HepG2 (cell line): ENCODE data around the gene RPL38. TPM values are rescaled to one million over a fixed set of nuclear protein-coding genes. Genes with fewer than 3 reads are reported as not detected.

Experiments used
- ATAC-seq: fragments of 200-7000 bp; cut with Tn5 transposase; 3 replicates; pipeline ENCODE4 v1.9.1; 2020; ENCODE audit warnings: mild to moderate bottlenecking, moderate library complexity
- BruUV-seq: library from RNA; stranded (reverse); fragments of 400-500 nt; replicated peaks from 2 replicates; lab custom pipeline; 2021; lab: Mats Ljungman, UMichigan
- CTCF ChIA-PET: fragments of 300-600 bp; formaldehyde crosslinking; extraction: SDS; loops from one replicate; lab custom pipeline; 2021; ENCODE audit warnings: low total read pairs, inconsistent platforms, low intra/inter-chr PET ratio; lab: Yijun Ruan, JAX
- POLR2A ChIA-PET: fragments of 350-600 bp; sonication (Branson Sonifier 250); formaldehyde crosslinking; loops from one replicate; lab custom pipeline; 2020; ENCODE audit warnings: antibody characterized with exemption, inconsistent platforms; lab: Yijun Ruan, JAX
- DNase-seq: peaks from one replicate; pipeline ENCODE4 v3.0.0-alpha.2; 2015; ENCODE audit warnings: low spot score
- FAIRE-seq: peaks from 3 replicates; lab custom pipeline; 2011; peaks lifted over from hg19 to GRCh38; lab: Jason Lieb, UNC
- H2AFZ ChIP-seq: one replicate; pipeline ENCODE4 v1.6.1; 2011; ENCODE audit warnings: low read length, inconsistent platforms
- H3K27ac ChIP-seq: fragments of 300-600 bp; 3 replicates; pipeline ENCODE4 v1.8.0; 2011; ENCODE audit warnings: mixed run types, mild to moderate bottlenecking, mixed read lengths, low read length, inconsistent platforms; ENCODE audit not compliant: insufficient read depth; ENCODE audit errors: extremely low read length
- H3K27me3 ChIP-seq, 2 experiments: fragments of 200-600 bp in 1 of 2; 2 replicates in 1 of 2; 3 replicates in 1 of 2; pipeline versions ENCODE4 v1.6.0 to v1.8.0; 2011; ENCODE audit warnings: low read length in 2 of 2, mild to moderate bottlenecking in 2 of 2, moderate library complexity in 2 of 2, inconsistent platforms in 1 of 2; ENCODE audit not compliant: insufficient read depth in 2 of 2, control insufficient read depth in 1 of 2
- H3K36me3 ChIP-seq, 2 experiments: fragments of 200-600 bp in 1 of 2; replicated peaks in 1 of 2; 2 replicates in 1 of 2; 3 replicates in 1 of 2; pipeline versions ENCODE4 v1.5.1 to v1.8.0; 2011; ENCODE audit warnings: low read length in 2 of 2, inconsistent platforms in 1 of 2; ENCODE audit not compliant: insufficient read depth in 2 of 2, control insufficient read depth in 1 of 2
- H3K4me1 ChIP-seq: 2 replicates; pipeline ENCODE4 v1.5.1; 2012; ENCODE audit warnings: low read length, inconsistent platforms; ENCODE audit not compliant: insufficient read depth
- H3K4me2 ChIP-seq: 2 replicates; pipeline ENCODE4 v1.6.0; 2011; ENCODE audit warnings: low read depth, low read length, inconsistent platforms
- H3K4me3 ChIP-seq, 3 experiments: fragments of 200-600 bp in 1 of 3; sonication (generic), shearing (Covaris generic) in 1 of 3; replicated peaks in 1 of 3; 2 replicates each; pipeline ENCODE4 v1.5.1; 2011 to 2016; ENCODE audit warnings: low read length in 3 of 3, inconsistent platforms in 2 of 3, low read depth in 2 of 3, mild to moderate bottlenecking in 2 of 3, control low read depth in 1 of 3, mixed read lengths in 1 of 3; ENCODE audit not compliant: insufficient read depth in 1 of 3
- H3K79me2 ChIP-seq: one replicate; pipeline ENCODE4 v1.6.1; 2011; ENCODE audit warnings: low read length, inconsistent platforms; ENCODE audit not compliant: insufficient read depth
- H3K9ac ChIP-seq: 2 replicates; pipeline ENCODE4 v1.6.0; 2011; ENCODE audit warnings: mild to moderate bottlenecking, low read depth, low read length, inconsistent platforms; ENCODE audit not compliant: insufficient read depth
- H3K9me3 ChIP-seq: 2 replicates; pipeline ENCODE4 v1.5.1; 2012; ENCODE audit warnings: mild to moderate bottlenecking, low read length
- H4K20me1 ChIP-seq: 2 replicates; pipeline ENCODE4 v1.6.0; 2011; ENCODE audit warnings: inconsistent platforms, mild to moderate bottlenecking, low read length, moderate library complexity; ENCODE audit not compliant: insufficient read depth
- BRF2 ChIP-seq: sonication (generic); formaldehyde crosslinking; IDR thresholded peaks from 2 replicates; pipeline ENCODE4 v1.8.1; 2022; ENCODE audit warnings: mild to moderate bottlenecking, missing genetic modification reagents
- CENPX ChIP-seq: sonication (generic); formaldehyde crosslinking; IDR thresholded peaks from 2 replicates; pipeline ENCODE4 v1.9.0; 2021; ENCODE audit warnings: mild to moderate bottlenecking, missing genetic modification reagents, moderate library complexity
- FOSL1 ChIP-seq: sonication (generic); formaldehyde crosslinking; IDR thresholded peaks from 2 replicates; pipeline ENCODE4 v1.9.0; 2021; ENCODE audit warnings: missing genetic modification reagents, borderline replicate concordance
- KDM6A ChIP-seq: IDR thresholded peaks from 2 replicates; pipeline ENCODE4 v1.6.1; 2016; ENCODE audit warnings: low read depth
- NFRKB ChIP-seq: fragments of 450-650 bp; IDR thresholded peaks from 2 replicates; pipeline ENCODE4 v1.6.1; 2017
- SAP130 ChIP-seq: IDR thresholded peaks from 2 replicates; pipeline ENCODE4 v1.6.1; 2016; ENCODE audit warnings: low read depth
- THAP7 ChIP-seq: sonication (generic); formaldehyde crosslinking; IDR thresholded peaks from 2 replicates; pipeline ENCODE4 v1.8.1; 2023; ENCODE audit warnings: mild to moderate bottlenecking, missing genetic modification reagents
- TRIM24 ChIP-seq: sonication (generic); formaldehyde crosslinking; IDR thresholded peaks from 2 replicates; pipeline ENCODE4 v1.8.0; 2022; ENCODE audit warnings: mild to moderate bottlenecking, missing genetic modification reagents
- ZBTB26 ChIP-seq: IDR thresholded peaks from 2 replicates; pipeline ENCODE4 v1.6.1; 2016; ENCODE audit warnings: missing compliant biosample characterization, missing genetic modification reagents, borderline replicate concordance
- ZFP36 ChIP-seq: fragments of 150-350 bp; IDR thresholded peaks from 2 replicates; pipeline ENCODE4 v1.6.1; 2018; ENCODE audit warnings: borderline replicate concordance, low read length, low read depth; ENCODE audit not compliant: partially characterized antibody
- ZNF724P ChIP-seq: sonication (generic); formaldehyde crosslinking; IDR thresholded peaks from 2 replicates; pipeline ENCODE4 v1.8.0; 2022; ENCODE audit warnings: missing genetic modification reagents, borderline replicate concordance
- ZNF839 ChIP-seq: sonication (generic); formaldehyde crosslinking; IDR thresholded peaks from 2 replicates; pipeline ENCODE4 v1.4.0; 2020; ENCODE audit warnings: missing genetic modification reagents, mild to moderate bottlenecking, borderline replicate concordance
- ZNF883 ChIP-seq: sonication (generic); formaldehyde crosslinking; IDR thresholded peaks from 2 replicates; pipeline ENCODE4 v1.5.1; 2020; ENCODE audit warnings: mild to moderate bottlenecking, missing genetic modification reagents; ENCODE audit errors: not compliant biosample characterization
- WGBS: methylation state at CpG from one replicate; pipeline ENCODE4 v1.1.6; 2017; ENCODE audit warnings: low lambda C conversion rate; 5-methylcytosine and 5-hydroxymethylcytosine counted together
- in situ Hi-C: cut with HindIII; loops from 2 replicates; pipeline ENCODE4 v1.10.0; 2017; ENCODE audit warnings: low pct_unique_long_range_greater_than_20kb; ENCODE audit not compliant: extremely low pct_ligation_motif_present
- intact Hi-C: fragments of 100-400 bp; cut with micrococcal nuclease; formaldehyde crosslinking; loops from one replicate; pipeline ENCODE4 v1.10.0; 2022; ENCODE audit not compliant: unreplicated experiment
- polyA plus RNA-seq, 8 experiments: library from polyadenylated mRNA; depleted of rRNA in 3 of 8; stranded (reverse) in 7 of 8; unstranded in 1 of 8; fragments of >200 nt; fragmentation: Illumina TruSeq in 4 of 8; extraction: Trizol in 4 of 8; gene quantifications; 2 replicates each; pipeline versions ENCODE4 v1.2.1 to v1.2.3, GENCODE V29; 2011 to 2016; ENCODE audit warnings: low read depth in 4 of 8, missing spikeins in 1 of 8, mixed read lengths in 1 of 8; ENCODE audit not compliant: insufficient read depth in 1 of 8
- total RNA-seq, 5 experiments: library from RNA; depleted of rRNA; stranded (reverse); fragments of >200 nt; fragmentation: Illumina TruSeq; extraction: Trizol; gene quantifications; 2 replicates each; pipeline ENCODE4 v1.2.3, GENCODE V29; 2016; ENCODE audit warnings: low read depth in 1 of 5
- TF ChIP-seq, protein P1 (sequence below): sonication (generic); formaldehyde crosslinking; IDR thresholded peaks from 2 replicates; pipeline ENCODE4 v1.9.0; 2021; ENCODE audit warnings: mild to moderate bottlenecking, missing genetic modification reagents

RPL38 gene
- total and polyA plus RNA-seq, 2 of the 13 experiments (the other 11 are each of a cell fraction or from before 2014, with no cell fraction given): 2,370 to 2,372 TPM

DNA sequence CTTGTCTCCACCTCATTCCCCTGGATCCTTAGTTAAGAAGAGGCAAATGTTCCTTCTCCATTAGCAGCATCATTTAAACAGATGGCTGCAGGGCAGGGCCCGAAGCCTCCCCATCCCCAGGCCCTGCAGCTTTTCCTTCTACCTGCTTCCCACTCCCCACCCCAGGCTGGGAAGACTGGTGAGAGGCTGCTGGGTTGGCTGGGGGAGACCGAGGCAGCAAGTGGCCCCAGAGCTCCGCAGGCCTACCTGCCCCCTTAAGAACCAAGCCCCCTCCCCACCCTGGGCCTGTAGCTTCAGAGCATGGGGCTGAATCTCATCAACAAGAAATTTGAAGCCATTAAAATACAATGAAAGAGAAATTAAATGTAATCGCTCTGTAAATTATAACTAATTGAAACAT is 22.1 kb upstream of the RPL38 start (continued):
- TF ChIP-seq, protein P1, sequence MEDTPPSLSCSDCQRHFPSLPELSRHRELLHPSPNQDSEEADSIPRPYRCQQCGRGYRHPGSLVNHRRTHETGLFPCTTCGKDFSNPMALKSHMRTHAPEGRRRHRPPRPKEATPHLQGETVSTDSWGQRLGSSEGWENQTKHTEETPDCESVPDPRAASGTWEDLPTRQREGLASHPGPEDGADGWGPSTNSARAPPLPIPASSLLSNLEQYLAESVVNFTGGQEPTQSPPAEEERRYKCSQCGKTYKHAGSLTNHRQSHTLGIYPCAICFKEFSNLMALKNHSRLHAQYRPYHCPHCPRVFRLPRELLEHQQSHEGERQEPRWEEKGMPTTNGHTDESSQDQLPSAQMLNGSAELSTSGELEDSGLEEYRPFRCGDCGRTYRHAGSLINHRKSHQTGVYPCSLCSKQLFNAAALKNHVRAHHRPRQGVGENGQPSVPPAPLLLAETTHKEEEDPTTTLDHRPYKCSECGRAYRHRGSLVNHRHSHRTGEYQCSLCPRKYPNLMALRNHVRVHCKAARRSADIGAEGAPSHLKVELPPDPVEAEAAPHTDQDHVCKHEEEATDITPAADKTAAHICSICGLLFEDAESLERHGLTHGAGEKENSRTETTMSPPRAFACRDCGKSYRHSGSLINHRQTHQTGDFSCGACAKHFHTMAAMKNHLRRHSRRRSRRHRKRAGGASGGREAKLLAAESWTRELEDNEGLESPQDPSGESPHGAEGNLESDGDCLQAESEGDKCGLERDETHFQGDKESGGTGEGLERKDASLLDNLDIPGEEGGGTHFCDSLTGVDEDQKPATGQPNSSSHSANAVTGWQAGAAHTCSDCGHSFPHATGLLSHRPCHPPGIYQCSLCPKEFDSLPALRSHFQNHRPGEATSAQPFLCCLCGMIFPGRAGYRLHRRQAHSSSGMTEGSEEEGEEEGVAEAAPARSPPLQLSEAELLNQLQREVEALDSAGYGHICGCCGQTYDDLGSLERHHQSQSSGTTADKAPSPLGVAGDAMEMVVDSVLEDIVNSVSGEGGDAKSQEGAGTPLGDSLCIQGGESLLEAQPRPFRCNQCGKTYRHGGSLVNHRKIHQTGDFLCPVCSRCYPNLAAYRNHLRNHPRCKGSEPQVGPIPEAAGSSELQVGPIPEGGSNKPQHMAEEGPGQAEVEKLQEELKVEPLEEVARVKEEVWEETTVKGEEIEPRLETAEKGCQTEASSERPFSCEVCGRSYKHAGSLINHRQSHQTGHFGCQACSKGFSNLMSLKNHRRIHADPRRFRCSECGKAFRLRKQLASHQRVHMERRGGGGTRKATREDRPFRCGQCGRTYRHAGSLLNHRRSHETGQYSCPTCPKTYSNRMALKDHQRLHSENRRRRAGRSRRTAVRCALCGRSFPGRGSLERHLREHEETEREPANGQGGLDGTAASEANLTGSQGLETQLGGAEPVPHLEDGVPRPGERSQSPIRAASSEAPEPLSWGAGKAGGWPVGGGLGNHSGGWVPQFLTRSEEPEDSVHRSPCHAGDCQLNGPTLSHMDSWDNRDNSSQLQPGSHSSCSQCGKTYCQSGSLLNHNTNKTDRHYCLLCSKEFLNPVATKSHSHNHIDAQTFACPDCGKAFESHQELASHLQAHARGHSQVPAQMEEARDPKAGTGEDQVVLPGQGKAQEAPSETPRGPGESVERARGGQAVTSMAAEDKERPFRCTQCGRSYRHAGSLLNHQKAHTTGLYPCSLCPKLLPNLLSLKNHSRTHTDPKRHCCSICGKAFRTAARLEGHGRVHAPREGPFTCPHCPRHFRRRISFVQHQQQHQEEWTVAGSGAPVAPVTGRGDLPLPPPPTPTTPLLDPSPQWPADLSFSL (CRISPR knock-in tag): no peak
- TF ChIP-seq ZBTB26: no peak
- TF ChIP-seq NFRKB: no peak

- intact Hi-C loops: no loop called here
- no peaks in the 10 kb centered on the region for H4K20me1 ChIP-seq
- no peak for DNase-seq
- ChIA-PET CTCF (no interaction called here), POLR2A (no interaction called here)
- H3K4me2 ChIP-seq: no peak overlapping the region
- no peak overlapping the region for H3K27ac ChIP-seq
- no peak for ATAC-seq
- no peaks in the 10 kb centered on the region for H3K79me2 ChIP-seq
- H3K4me3 ChIP-seq: no peak overlapping the region
- no peak overlapping the region for H2AFZ ChIP-seq
- H3K4me1 ChIP-seq: no peaks in the 10 kb centered on the region
- no TSS peak for BruUV-seq
- H3K36me3 ChIP-seq: no peaks in the 10 kb centered on the region
- in situ Hi-C loops: loop anchor here (10.0 kb wide), 1 partner anchor 747 kb away; no protein-coding TSS in a partner anchor
- H3K9ac ChIP-seq: no peak overlapping the region
- peaks cover 5 to 55% of the 10 kb centered on the region in 2 experiments; a peak in 3 of 5 replicates for H3K27me3 ChIP-seq
- no peak for FAIRE-seq
- H3K9me3 ChIP-seq: no peaks in the 10 kb centered on the region
- 33% methylated on average over 17 of the region's 17 CpGs for WGBS
- TF ChIP-seq ZFP36: no peak
- no peak for TF ChIP-seq SAP130
- no peak for TF ChIP-seq ZNF883 (CRISPR knock-in tag)
- TF ChIP-seq ZNF839 (CRISPR knock-in tag): no peak
- TF ChIP-seq BRF2 (CRISPR knock-in tag): no peak
- no peak for TF ChIP-seq THAP7
- TF ChIP-seq TRIM24 (CRISPR knock-in tag): no peak
- no peak for TF ChIP-seq KDM6A (CRISPR knock-in tag)
- no peak for TF ChIP-seq FOSL1 (CRISPR knock-in tag)
- no peak for TF ChIP-seq ZNF724P
- TF ChIP-seq CENPX (CRISPR knock-in tag): no peak
These were observed 21.3 kb upstream of the RPL38 start for GRCh38 chr17:74182041-74182723.
